ENCODE measurements around the gene HIF1A. TPM values are rescaled to one million over a fixed set of nuclear protein-coding genes. Genes with fewer than 3 reads are reported as not detected.

Gene HIF1A
- total and polyA plus RNA-seq, 7 donors = 4.3 to 32.4 (median 17.4) TPM

- Histone ChIP-seq H3K4me3 (no peak overlapping the region), H3K36me3 (ENCODE audit: insufficient read depth in 1 of 2, low read depth in 1 of 2) (no peaks in the 10 kb centered on the region), H3K9me3 (no peaks in the 10 kb centered on the region), H3K27ac (no peak overlapping the region), H3K4me1 (no peaks in the 10 kb centered on the region), H3K27me3 (ENCODE audit: insufficient read depth in 3 of 3, low read length in 2 of 3) (no peaks in the 10 kb centered on the region)
- 94% methylated on average over 13 of the region's 13 CpGs for WGBS, 3 donors
- DNase-seq (no peak), ATAC-seq (peak in 2 of 4 donors; percentile 30)
- intact Hi-C loops (cut with DNase I) = no loop called here
- TF ChIP-seq CTCF (IDR thresholded peaks at IDR 0.05) = no peak
Measured at GRCh38 chr14:61662437-61663311, 32.6 kb upstream of the HIF1A start.

GRCh38 chr14:61663312-61663979, 31.9 kb upstream of the HIF1A start:
- no peak overlapping the region for H3K27ac ChIP-seq
- H3K9me3 ChIP-seq = no peaks in the 10 kb centered on the region
- no peak overlapping the region for H3K4me3 ChIP-seq
- 81 to 90% (median 89%) methylated on average over 7 of the region's 7 CpGs for WGBS, 3 donors
- no peaks in the 10 kb centered on the region for H3K4me1 ChIP-seq
- no peaks in the 10 kb centered on the region for H3K36me3 ChIP-seq (ENCODE audit: insufficient read depth in 1 of 2, low read depth in 1 of 2)
- ATAC-seq (no peak), DNase-seq (no peak)
- intact Hi-C loops (cut with DNase I) = no loop called here
- TF ChIP-seq CTCF (IDR thresholded peaks at IDR 0.05) = no peak
- H3K27me3 ChIP-seq (ENCODE audit: insufficient read depth in 3 of 3, low read length in 2 of 3) = no peaks in the 10 kb centered on the region

- H3K27me3 ChIP-seq (ENCODE audit: insufficient read depth in 3 of 3, low read length in 2 of 3) = no peaks in the 10 kb centered on the region
- ATAC-seq (no peak), DNase-seq (no peak)
- WGBS, 3 donors = 90 to 97% (median 91%) methylated on average over 1 of the region's 1 CpG
- no peak for TF ChIP-seq CTCF (IDR thresholded peaks at IDR 0.05)
- H3K36me3 ChIP-seq (ENCODE audit: insufficient read depth in 1 of 2, low read depth in 1 of 2) = no peaks in the 10 kb centered on the region
- intact Hi-C loops (cut with DNase I) = no loop called here
- H3K27ac ChIP-seq = no peak overlapping the region
- no peaks in the 10 kb centered on the region for H3K9me3 ChIP-seq
- H3K4me1 ChIP-seq = no peaks in the 10 kb centered on the region
- no peak overlapping the region for H3K4me3 ChIP-seq
Measured at GRCh38 chr14:61668282-61668681, 27.0 kb upstream of the HIF1A start.

DNA sequence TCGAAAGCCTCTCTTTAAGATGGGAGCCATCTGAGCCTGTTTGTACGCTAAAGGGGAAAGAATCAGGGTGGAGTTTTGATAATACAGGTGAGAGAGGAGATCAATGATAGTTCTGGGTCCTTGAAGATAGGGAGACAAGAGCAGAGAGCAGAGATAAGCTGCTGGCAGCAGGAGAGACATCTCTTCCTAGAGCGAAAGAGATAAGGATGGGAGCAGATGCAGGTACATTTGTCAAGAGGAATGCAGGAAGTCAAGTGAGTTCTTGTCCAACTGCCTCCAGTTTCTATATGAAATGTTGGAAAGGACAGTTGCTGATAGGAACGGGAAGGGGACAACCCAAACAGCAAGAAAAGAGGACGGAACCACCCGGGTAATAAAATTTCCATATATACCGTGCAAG, 24.7 kb upstream of the HIF1A start:
- Histone ChIP-seq H3K4me1 (no peaks in the 10 kb centered on the region), H3K4me3 (no peak overlapping the region), H3K9me3 (no peaks in the 10 kb centered on the region), H3K36me3 (ENCODE audit: insufficient read depth in 1 of 2, low read depth in 1 of 2) (no peaks in the 10 kb centered on the region), H3K27ac (no peak overlapping the region), H3K27me3 (ENCODE audit: insufficient read depth in 3 of 3, low read length in 2 of 3) (no peaks in the 10 kb centered on the region)
- 63 to 65% (median 64%) methylated on average over 7 of the region's 7 CpGs for WGBS, 3 donors
- no peak for ATAC-seq
- intact Hi-C loops (cut with DNase I) = no loop called here
- DNase-seq = no peak
- no peak for TF ChIP-seq CTCF (IDR thresholded peaks at IDR 0.05)

Measured in psoas muscle (tissue), 8 donors.